HG03060 (cell line): ENCODE results near the gene SLC43A2.
"Not testable (repeated sequence)": the region's sequence is repeated elsewhere in the genome, so short reads cannot be mapped to it uniquely, and the experiment has no call there.

Experiments used
- ATAC-seq: cut with Tn5 transposase; IDR thresholded peaks from one replicate; pipeline ENCODE4 v1.9.1; 2021; ENCODE audit warnings: low read depth, moderate number of reproducible peaks; ENCODE audit not compliant: unreplicated experiment

The SLC43A2 gene

DNA sequence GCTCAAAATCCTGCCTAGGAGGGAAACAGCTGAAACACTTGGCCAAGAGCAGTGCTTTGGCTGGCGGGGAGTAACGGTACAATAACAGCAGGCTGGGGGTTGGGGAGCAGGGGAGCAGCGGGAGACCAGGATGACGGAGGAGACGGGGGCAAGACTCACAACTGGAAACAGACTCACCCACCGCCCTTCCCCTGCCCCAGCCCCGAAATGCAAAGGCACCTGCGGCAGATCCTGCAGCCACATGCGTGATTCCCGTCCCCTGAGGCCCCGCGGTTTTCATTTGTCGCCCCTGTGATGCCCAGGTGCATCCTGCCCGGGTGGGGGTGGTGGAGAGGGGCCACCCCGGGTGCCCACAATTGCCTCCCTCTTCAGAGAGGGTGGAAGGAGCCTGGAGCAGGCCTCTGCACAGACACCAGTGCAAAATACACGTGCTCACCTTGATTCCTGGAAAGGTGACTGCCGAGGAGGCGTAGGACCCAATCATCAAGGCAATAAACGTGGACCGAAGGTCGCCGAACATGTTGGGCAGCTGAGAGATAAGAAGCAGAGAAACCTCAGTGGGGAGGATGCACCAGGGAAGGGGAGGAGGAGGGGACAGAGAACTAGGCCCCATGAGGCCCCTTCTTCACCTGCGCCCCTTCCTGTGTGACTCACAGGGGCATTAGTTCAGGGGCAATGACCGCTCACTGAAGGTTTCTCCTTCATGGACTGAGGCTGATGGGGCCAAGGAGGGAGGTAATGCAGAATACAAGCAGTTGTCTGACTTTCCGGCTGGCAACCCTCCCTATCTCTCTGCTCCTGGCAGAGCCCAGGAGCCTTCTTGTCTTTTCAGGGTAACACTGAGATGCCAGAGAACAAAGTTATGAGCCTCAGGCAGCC is 35.6 kb downstream of the SLC43A2 start:
- peak; percentile 70 for ATAC-seq

GRCh38 chr17:1591474-1592090 is 37.1 kb downstream of the SLC43A2 start:
- ATAC-seq = no peak

- ATAC-seq = no peak
Measured at GRCh38 chr17:1590747-1591473, 37.7 kb downstream of the SLC43A2 start.

- ATAC-seq = no peak
Measured at GRCh38 chr17:1590029-1590746, 38.4 kb downstream of the SLC43A2 start.

DNA sequence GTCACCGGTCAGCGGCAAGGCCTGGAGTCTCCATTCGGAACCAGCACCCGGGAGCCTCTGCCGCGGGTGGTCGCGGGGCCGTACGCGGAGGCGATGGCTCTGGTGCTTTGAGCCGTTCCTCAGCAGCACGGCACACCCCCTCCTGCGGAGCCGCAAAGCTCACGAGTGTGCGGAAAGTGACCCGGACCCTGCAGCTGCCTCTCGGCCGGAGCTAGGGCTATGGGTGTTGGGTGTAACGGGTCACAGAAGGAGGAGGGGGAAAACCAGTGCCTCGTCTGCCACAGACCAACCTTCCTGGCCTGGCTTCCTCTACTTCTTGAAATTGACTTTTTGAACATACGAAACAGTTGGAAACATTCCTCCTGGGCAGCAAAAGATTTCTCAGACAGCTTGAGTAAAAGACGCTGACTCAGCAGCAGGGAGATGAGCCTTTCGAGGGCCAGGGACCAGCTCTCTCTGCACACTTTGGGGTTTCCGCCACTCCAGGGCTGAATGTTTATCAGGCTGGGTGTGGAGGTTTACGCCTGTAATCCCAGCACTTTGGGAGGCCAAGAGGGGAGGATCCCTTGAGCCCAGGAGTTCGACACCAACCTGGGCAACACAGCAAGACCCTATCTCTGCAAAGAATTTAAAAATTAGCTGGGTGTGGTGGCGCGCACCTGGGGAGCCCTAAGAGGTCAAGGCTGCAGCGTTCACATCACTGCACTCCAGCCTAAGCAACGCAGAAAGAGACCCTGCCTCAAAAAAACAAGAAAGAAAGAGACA is 39.6 kb downstream of the SLC43A2 start:
- ATAC-seq = no peak

DNA sequence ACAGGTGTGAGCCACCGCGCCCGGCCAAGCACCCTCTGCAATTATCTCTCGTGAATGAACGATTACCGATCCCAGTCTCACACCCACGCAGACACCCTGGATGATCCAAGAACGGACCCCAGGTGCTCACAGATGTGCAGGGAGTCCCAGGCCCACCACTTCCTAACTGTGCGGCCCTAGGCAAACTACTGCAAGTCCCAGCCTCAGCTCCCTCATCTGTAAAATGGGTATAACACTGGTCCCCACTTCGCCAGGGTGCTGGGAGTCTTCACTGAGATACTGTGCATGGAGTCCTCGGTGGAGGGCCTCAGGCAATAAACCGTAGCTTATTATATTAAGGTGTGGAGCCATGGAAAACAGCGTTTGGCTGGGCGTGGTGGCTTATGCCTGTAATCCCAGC is 44.5 kb downstream of the SLC43A2 start:
- no peak for ATAC-seq

DNA sequence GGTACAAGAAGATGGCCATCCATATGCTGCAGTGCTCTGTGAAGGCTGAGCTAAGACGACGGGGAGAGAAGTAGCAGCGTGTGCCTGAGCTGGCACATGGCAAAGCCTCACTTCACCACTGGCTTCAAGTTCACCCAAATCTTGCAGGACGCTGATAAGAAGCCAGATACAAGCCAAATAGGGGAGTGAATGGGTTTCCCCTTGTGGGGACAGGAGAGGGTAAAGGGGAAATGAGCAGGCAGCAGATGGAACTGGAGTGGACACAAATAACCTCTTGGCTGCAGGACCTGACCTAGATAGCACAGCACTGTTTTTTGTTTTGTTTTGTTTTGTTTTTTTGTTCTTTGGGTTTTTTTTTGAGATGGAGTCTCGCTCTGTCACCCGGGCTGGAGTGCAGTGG is 45.1 kb downstream of the SLC43A2 start:
- ATAC-seq = no peak

- no peak for ATAC-seq
Measured at GRCh38 chr17:1582374-1582773, 46.3 kb downstream of the SLC43A2 start.

DNA sequence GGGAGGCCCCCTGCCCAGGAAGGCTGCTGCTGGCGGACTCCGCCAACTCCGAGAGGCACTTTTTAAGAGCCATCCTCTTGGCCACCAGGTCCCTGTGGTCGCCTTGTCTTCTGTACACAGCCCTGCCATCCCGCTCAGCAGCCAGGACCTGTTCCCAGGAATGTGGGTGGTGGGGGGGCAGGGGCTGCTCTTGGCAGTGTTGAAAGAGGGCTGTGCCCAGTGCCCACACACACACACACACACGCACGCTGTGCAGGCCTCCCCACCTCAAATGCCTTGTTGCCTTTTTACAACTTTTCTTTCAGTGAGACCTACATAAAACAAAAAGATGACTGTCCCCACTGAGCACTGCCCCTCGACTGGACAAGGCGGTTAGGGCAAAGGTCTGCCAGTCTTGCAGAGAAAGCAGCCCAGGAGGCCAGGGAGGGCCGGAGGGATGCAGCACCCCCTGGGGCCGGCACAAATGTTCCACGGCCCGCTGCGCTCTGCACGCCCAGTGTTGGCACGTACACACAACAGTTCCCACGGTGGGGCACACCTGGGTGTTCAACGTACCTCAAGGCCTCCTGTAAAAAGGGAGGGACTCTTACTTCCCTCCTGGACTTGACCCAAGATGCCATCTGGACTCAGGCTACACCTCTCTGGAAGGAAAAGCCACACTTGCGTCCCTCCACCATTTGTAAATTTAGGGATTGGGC is 47.5 kb downstream of the SLC43A2 start:
- no peak for ATAC-seq

- ATAC-seq = no peak
Measured at GRCh38 chr17:1578029-1578428, 50.6 kb downstream of the SLC43A2 start.

DNA sequence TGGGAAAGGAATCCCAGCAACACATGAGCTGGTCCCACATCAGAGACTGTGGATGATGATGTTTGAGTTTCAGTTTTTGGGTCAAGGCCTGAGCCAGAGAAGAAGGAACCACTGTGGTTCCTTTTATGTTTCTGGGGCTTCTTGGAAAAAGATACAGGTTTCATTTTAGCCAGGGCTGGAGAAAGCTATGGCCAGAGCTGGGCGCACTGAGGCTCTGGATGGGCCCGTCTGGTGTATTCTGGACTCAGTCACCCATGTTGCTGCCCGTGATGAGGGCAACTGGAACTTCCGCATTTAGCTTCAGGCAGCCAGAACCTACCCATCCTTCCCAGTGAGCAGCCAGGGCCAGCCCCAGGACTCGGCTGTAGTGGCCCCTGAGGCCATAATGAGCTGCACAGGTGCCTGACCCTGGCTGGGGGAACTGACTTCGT is 51.0 kb downstream of the SLC43A2 start:
- no peak for ATAC-seq

GRCh38 chr17:1577182-1577581 is 51.5 kb downstream of the SLC43A2 start:
- ATAC-seq = no peak

GRCh38 chr17:1576500-1576899 is 52.1 kb downstream of the SLC43A2 start:
- ATAC-seq = no peak

DNA sequence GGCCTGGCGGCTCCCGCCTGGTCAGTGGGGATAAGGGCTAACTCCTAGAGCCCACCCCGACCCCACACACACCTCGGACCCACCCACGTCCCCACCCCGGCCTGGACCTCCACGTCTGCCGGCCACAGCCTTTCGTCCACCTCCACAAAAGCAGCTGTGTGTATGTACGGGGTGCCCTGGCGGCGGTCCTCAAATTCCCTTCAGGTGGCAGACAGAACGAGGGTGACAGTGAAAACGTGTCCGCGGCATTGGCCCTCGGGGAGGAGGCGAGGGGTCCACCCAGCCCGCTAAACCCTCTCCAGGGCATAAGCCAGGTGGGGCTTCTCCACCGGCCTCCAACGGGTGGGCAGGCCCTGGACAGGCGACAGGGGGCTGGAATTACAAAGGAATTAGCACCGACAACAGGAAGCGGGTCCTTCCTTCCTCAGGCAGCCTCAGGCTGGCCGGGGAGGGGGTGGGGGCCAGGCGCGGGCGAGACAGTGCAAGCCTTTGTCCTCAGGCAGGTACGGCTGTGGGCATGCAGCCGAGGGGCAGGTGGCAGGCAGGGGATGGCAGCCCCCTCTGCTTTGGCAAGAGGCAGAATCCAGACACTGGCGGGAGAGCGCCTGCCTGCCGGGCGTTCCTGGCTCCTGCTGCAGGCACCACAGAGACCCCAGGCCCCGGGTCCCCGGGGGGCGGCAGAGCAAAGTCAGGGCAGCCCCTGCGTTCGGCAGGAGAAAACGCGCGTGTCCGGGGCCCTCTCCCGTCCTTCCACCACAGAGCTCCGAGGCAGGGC is 53.8 kb downstream of the SLC43A2 start:
- ATAC-seq = no peak

DNA sequence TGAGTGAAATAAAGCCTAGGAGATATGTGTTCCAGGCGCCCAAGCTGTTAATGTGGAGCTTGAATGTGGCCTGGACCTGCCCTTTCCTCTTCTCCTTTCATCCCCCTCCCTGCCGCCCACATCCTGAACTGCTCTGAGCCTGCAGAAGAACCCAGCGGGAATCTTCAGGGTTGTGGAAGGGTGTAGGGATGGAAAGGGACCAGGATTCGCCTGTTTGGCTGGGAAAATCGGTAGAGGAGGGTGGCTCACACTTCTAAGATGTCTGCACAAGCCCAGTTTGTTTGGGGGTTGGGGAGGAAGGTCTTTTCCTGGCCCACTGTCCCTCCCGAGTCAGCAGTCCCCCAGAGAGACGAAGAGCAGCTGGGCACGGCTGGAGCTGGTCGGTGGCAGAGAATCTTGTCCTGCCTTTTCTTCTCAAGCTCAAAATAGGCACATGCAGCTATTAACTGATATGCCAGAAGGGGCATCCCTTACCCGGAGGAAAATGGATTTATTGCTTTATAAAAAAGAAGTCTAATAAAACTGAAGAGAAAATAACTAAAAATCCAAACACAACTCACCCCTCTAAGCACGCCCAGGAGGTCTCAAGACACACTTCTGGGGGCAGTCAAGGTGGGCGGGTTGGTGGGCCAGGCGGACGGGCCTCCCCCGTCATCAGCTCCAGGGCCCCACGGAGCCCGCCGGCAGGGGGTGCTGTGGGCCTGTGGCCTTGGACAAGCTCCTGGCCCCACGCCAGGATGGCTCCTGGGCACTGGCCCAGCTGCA is 54.5 kb downstream of the SLC43A2 start:
- ATAC-seq = no peak

GRCh38 chr17:1572646-1573045 is 56.0 kb downstream of the SLC43A2 start:
- ATAC-seq = not testable (repeated sequence)

GRCh38 chr17:1571341-1571704 is 57.3 kb downstream of the SLC43A2 start:
- no peak for ATAC-seq
